Activated CD4-positive, alpha-beta T cell treated with anti-CD3 and anti-CD28 coated beads, Interleukin-2, amount 50 U/mL, for 16 hours (primary cell): Measurements from ENCODE around the gene DGAT2L6.
"Not testable (repeated sequence)": the region's sequence is repeated elsewhere in the genome, so short reads cannot be mapped to it uniquely, and the experiment has no call there.

ENCODE experiments used
- DNase-seq: peaks from one replicate; pipeline ENCODE4 v3.0.0-alpha.2; 2020

DGAT2L6 gene

GRCh38 chrX:70201732-70202131 lies 24.4 kb downstream of the DGAT2L6 start:
- no peak for DNase-seq

GRCh38 chrX:70208479-70208878 lies 31.2 kb downstream of the DGAT2L6 start:
- no peak for DNase-seq

- DNase-seq, result not testable (repeated sequence)
Measured at GRCh38 chrX:70209570-70209969, 32.3 kb downstream of the DGAT2L6 start.

- DNase-seq, result no peak
Measured at GRCh38 chrX:70219938-70220764, 42.9 kb downstream of the DGAT2L6 start.

GRCh38 chrX:70226048-70226447 lies 48.8 kb downstream of the DGAT2L6 start:
- DNase-seq, result no peak

GRCh38 chrX:70226687-70227086 lies 49.4 kb downstream of the DGAT2L6 start:
- no peak for DNase-seq

GRCh38 chrX:70231666-70232065 lies 54.4 kb downstream of the DGAT2L6 start:
- DNase-seq, result no peak

- DNase-seq, result no peak
Measured at GRCh38 chrX:70234355-70234754, 57.1 kb downstream of the DGAT2L6 start, which contains the start of gene AWAT1. AWAT1 (plus strand) TSS chrX:70234655; CDS start chrX:70234696, 41 bp downstream.

GRCh38 chrX:70240751-70241150 lies 63.5 kb downstream of the DGAT2L6 start:
- no peak for DNase-seq

- no peak for DNase-seq
Measured at GRCh38 chrX:70241501-70241900, 64.2 kb downstream of the DGAT2L6 start.

- DNase-seq, result not testable (repeated sequence)
Measured at GRCh38 chrX:70243601-70244000, 66.3 kb downstream of the DGAT2L6 start.

GRCh38 chrX:70244881-70245280 lies 67.6 kb downstream of the DGAT2L6 start:
- no peak for DNase-seq

GRCh38 chrX:70247252-70247651 lies 70.0 kb downstream of the DGAT2L6 start:
- no peak for DNase-seq

GRCh38 chrX:70252491-70252890 lies 75.2 kb downstream of the DGAT2L6 start:
- DNase-seq, result no peak

GRCh38 chrX:70253377-70254062 lies 76.2 kb downstream of the DGAT2L6 start:
- peak; percentile 5 for DNase-seq

- no peak for DNase-seq
Measured at GRCh38 chrX:70254063-70254400, 76.7 kb downstream of the DGAT2L6 start.

- no peak for DNase-seq
Measured at GRCh38 chrX:70254909-70255308, 77.6 kb downstream of the DGAT2L6 start.
